Loucy (cell line): Measurements from ENCODE around the gene CCT6A.
"Not testable (repeated sequence)": the region's sequence is repeated elsewhere in the genome, so short reads cannot be mapped to it uniquely, and the experiment has no call there.

ENCODE experiments used
- H2AFZ ChIP-seq: fragments of 200-600 bp; sonication (generic); 2 replicates; pipeline ENCODE4 v1.6.0; 2016; ENCODE audit warnings: antibody characterized with exemption, mild to moderate bottlenecking, low read length, moderate library complexity
- H3F3A ChIP-seq: fragments of 200-600 bp; 2 replicates; pipeline ENCODE4 v1.6.0; 2016; ENCODE audit warnings: antibody characterized with exemption, low read depth, mild to moderate bottlenecking
- H3K27me3 ChIP-seq: fragments of 200-600 bp; sonication (generic); 2 replicates; pipeline ENCODE4 v1.6.1; 2014; ENCODE audit warnings: low read length, mild to moderate bottlenecking; ENCODE audit not compliant: insufficient read depth, poor library complexity, severe bottlenecking
- H3K36me3 ChIP-seq: fragments of 200-600 bp; sonication (generic); 2 replicates; pipeline ENCODE4 v1.6.1; 2016; ENCODE audit warnings: low read length; ENCODE audit not compliant: insufficient read depth
- H3K4me1 ChIP-seq: fragments of 200-600 bp; sonication (generic); 2 replicates; pipeline ENCODE4 v1.5.1; 2014; ENCODE audit warnings: low read length, mild to moderate bottlenecking; ENCODE audit not compliant: insufficient read depth, poor library complexity, severe bottlenecking
- H3K4me2 ChIP-seq: fragments of 200-600 bp; sonication (generic); 2 replicates; pipeline ENCODE4 v1.6.0; 2014; ENCODE audit warnings: antibody characterized with exemption, low read length, low read depth, mild to moderate bottlenecking; ENCODE audit not compliant: poor library complexity, severe bottlenecking
- H3K4me3 ChIP-seq: fragments of 200-600 bp; sonication (generic); 2 replicates; pipeline ENCODE4 v1.5.1; 2014; ENCODE audit warnings: low read length, mild to moderate bottlenecking, mixed read lengths; ENCODE audit not compliant: poor library complexity, severe bottlenecking
- H3K79me2 ChIP-seq: fragments of 200-600 bp; sonication (generic); 2 replicates; pipeline ENCODE4 v1.6.1; 2014; ENCODE audit warnings: low read length; ENCODE audit not compliant: insufficient read depth
- H3K9ac ChIP-seq: fragments of 200-600 bp; sonication (generic); 2 replicates; pipeline ENCODE4 v1.6.0; 2014; ENCODE audit warnings: mild to moderate bottlenecking, low read depth, low read length, moderate library complexity; ENCODE audit not compliant: poor library complexity, severe bottlenecking
- H3K9me2 ChIP-seq: fragments of 200-600 bp; sonication (generic); replicated peaks from 2 replicates; pipeline ENCODE4 v1.6.1; 2016; ENCODE audit warnings: low read depth, low read length, mixed read lengths
- H3K9me3 ChIP-seq: fragments of 200-600 bp; sonication (generic); 2 replicates; pipeline ENCODE4 v1.6.1; 2014; ENCODE audit warnings: mild to moderate bottlenecking, antibody characterized with exemption, low read length, low read depth; ENCODE audit not compliant: insufficient read depth
- H4K20me1 ChIP-seq: fragments of 200-600 bp; sonication (generic); 2 replicates; pipeline ENCODE4 v1.6.0; 2014; ENCODE audit warnings: antibody characterized with exemption, low read length, mild to moderate bottlenecking; ENCODE audit not compliant: insufficient read depth, poor library complexity, severe bottlenecking
- CTCF ChIP-seq: fragments of 200-600 bp; sonication (generic); conservative IDR thresholded peaks from 2 replicates; pipeline ENCODE4 v1.5.1; 2014; ENCODE audit warnings: mild to moderate bottlenecking, antibody characterized with exemption, low read length
- EZH2phosphoT487 ChIP-seq: fragments of 200-600 bp; IDR thresholded peaks from 2 replicates; pipeline ENCODE4 v1.6.1; 2018; ENCODE audit warnings: antibody characterized with exemption, mild to moderate bottlenecking, moderate library complexity, borderline replicate concordance

The CCT6A gene

GRCh38 chr7:56030340-56030739, 21.2 kb upstream of the CCT6A start:
- Histone ChIP-seq H3K9ac (no peak overlapping the region), H3K9me2 (no peaks in the 10 kb centered on the region), H3K9me3 (no peaks in the 10 kb centered on the region), H3K4me1 (peaks cover 11% of the 10 kb centered on the region), H3K36me3 (no peaks in the 10 kb centered on the region), H3K4me3 (no peak overlapping the region), H4K20me1 (no peaks in the 10 kb centered on the region), H3K27me3 (no peaks in the 10 kb centered on the region), H3F3A (no peaks in the 10 kb centered on the region; the same call in 1 of the 2 replicates), H3K4me2 (no peak overlapping the region), H3K79me2 (0 out of 2 replicates have a peak, but pooled peaks cover 6% of the 10 kb centered on the region), H2AFZ (no peak overlapping the region)
- TF ChIP-seq EZH2phosphoT487: no peak
- TF ChIP-seq CTCF: no peak

- not testable (repeated sequence) for H3K79me2 ChIP-seq, H3K9ac ChIP-seq, H3K9me2 ChIP-seq, H4K20me1 ChIP-seq, H3F3A ChIP-seq, H3K9me3 ChIP-seq, H3K36me3 ChIP-seq, H2AFZ ChIP-seq, H3K27me3 ChIP-seq
- peak overlapping the region; percentile 78 for H3K4me2 ChIP-seq
- H3K4me3 ChIP-seq: peak overlapping the region; percentile 31
- peaks cover 11% of the 10 kb centered on the region for H3K4me1 ChIP-seq
Observed at GRCh38 chr7:56031556-56031955, 20.0 kb upstream of the CCT6A start.

GRCh38 chr7:56032578-56032977, 19.0 kb upstream of the CCT6A start:
- Histone ChIP-seq H3K4me2 (peak overlapping the region; percentile 78), H3K4me1 (peaks cover 11% of the 10 kb centered on the region), H3K4me3 (peak overlapping the region; percentile 89), H3K9ac (peak overlapping the region; percentile 39)
- H3K9me3 ChIP-seq, H3K9me2 ChIP-seq, H3K36me3 ChIP-seq, H4K20me1 ChIP-seq, H3F3A ChIP-seq, H3K27me3 ChIP-seq, H2AFZ ChIP-seq, H3K79me2 ChIP-seq: not testable (repeated sequence)

- Histone ChIP-seq H3K4me3 (peak overlapping the region; percentile 89), H3K4me2 (peak overlapping the region; percentile 78), H3K9ac (peak overlapping the region; percentile 74), H3K27me3 (no peaks in the 10 kb centered on the region), H4K20me1 (no peaks in the 10 kb centered on the region), H2AFZ (peak overlapping the region; percentile 83), H3K36me3 (no peaks in the 10 kb centered on the region), H3K4me1 (peaks cover 11% of the 10 kb centered on the region), H3K9me2 (no peaks in the 10 kb centered on the region), H3K79me2 (0 out of 2 replicates have a peak, but pooled peaks cover 6% of the 10 kb centered on the region), H3F3A (no peaks in the 10 kb centered on the region; the same call in 1 of the 2 replicates), H3K9me3 (no peaks in the 10 kb centered on the region)
- TF ChIP-seq EZH2phosphoT487: no peak
- peak; percentile 34 for TF ChIP-seq CTCF
Observed at GRCh38 chr7:56033671-56034432, 17.7 kb upstream of the CCT6A start.
